HepG2 (cell line): ENCODE measurements around the gene GPATCH4. TPM values are rescaled to one million over a fixed set of nuclear protein-coding genes. Genes with fewer than 3 reads are reported as not detected.

Source experiments
- ATF1 ChIP-seq: IDR thresholded peaks from 2 replicates; pipeline ENCODE4 v1.6.1; 2016; ENCODE audit warnings: mild to moderate bottlenecking, control low read depth
- MXI1 ChIP-seq: IDR thresholded peaks from 3 replicates; pipeline ENCODE4 v1.6.1; 2012; ENCODE audit warnings: low read depth, low read length, inconsistent platforms, borderline replicate concordance
- MZF1 ChIP-seq: sonication (generic); formaldehyde crosslinking; IDR thresholded peaks from 2 replicates; pipeline ENCODE4 v1.8.1; 2023; ENCODE audit warnings: mild to moderate bottlenecking, missing genetic modification reagents, borderline replicate concordance
- ONECUT2 ChIP-seq: sonication (generic); formaldehyde crosslinking; IDR thresholded peaks from 2 replicates; pipeline ENCODE4 v1.4.0; 2020; ENCODE audit warnings: missing genetic modification reagents
- ZNF326 ChIP-seq: sonication (generic); formaldehyde crosslinking; IDR thresholded peaks from 2 replicates; pipeline ENCODE4 v1.4.0; 2020; ENCODE audit warnings: missing genetic modification reagents, borderline replicate concordance
- ZNF333 ChIP-seq: sonication (generic); formaldehyde crosslinking; IDR thresholded peaks from 2 replicates; pipeline ENCODE4 v1.4.0; 2020; ENCODE audit warnings: mild to moderate bottlenecking, missing genetic modification reagents, borderline replicate concordance
- ZNF446 ChIP-seq: sonication (generic); formaldehyde crosslinking; IDR thresholded peaks from 2 replicates; pipeline ENCODE4 v1.5.0; 2020; ENCODE audit warnings: mild to moderate bottlenecking, missing genetic modification reagents
- polyA plus RNA-seq, 8 experiments: library from polyadenylated mRNA; depleted of rRNA in 3 of 8; stranded (reverse) in 7 of 8; unstranded in 1 of 8; fragments of >200 nt; fragmentation: Illumina TruSeq in 4 of 8; extraction: Trizol in 4 of 8; gene quantifications; 2 replicates each; pipeline versions ENCODE4 v1.2.1 to v1.2.3, GENCODE V29; 2011 to 2016; ENCODE audit warnings: low read depth in 4 of 8, missing spikeins in 1 of 8, mixed read lengths in 1 of 8; ENCODE audit not compliant: insufficient read depth in 1 of 8
- total RNA-seq, 5 experiments: library from RNA; depleted of rRNA; stranded (reverse); fragments of >200 nt; fragmentation: Illumina TruSeq; extraction: Trizol; gene quantifications; 2 replicates each; pipeline ENCODE4 v1.2.3, GENCODE V29; 2016; ENCODE audit warnings: low read depth in 1 of 5
- TF ChIP-seq, protein P1 (sequence below): sonication (generic); formaldehyde crosslinking; IDR thresholded peaks from 2 replicates; pipeline ENCODE4 v1.9.0; 2022; ENCODE audit warnings: missing genetic modification reagents, mild to moderate bottlenecking, borderline replicate concordance
- TF ChIP-seq, protein P2 (sequence below): sonication (generic); formaldehyde crosslinking; IDR thresholded peaks from 2 replicates; pipeline ENCODE4 v1.8.0; 2022; ENCODE audit warnings: mild to moderate bottlenecking, missing genetic modification reagents
- TF ChIP-seq, protein P3 (sequence below), 2 experiments: sonication (generic) in 1 of 2; formaldehyde crosslinking in 1 of 2; IDR thresholded peaks; 2 replicates each; pipeline versions ENCODE4 v1.6.1 to v1.9.0; 2014 to 2022; ENCODE audit warnings: antibody characterized with exemption in 1 of 2, borderline replicate concordance in 1 of 2, inconsistent platforms in 1 of 2, low read depth in 1 of 2, missing genetic modification reagents in 1 of 2
- TF ChIP-seq, protein P4 (sequence below): conservative IDR thresholded peaks from 2 replicates; pipeline ENCODE4 v1.6.1; 2018; ENCODE audit warnings: missing genetic modification reagents
- TF ChIP-seq, protein P5 (sequence below): IDR thresholded peaks from 2 replicates; pipeline ENCODE4 v1.6.1; 2016; ENCODE audit warnings: low read depth, borderline replicate concordance
- TF ChIP-seq, protein P6 (sequence below): sonication (generic); formaldehyde crosslinking; IDR thresholded peaks from 2 replicates; pipeline ENCODE4 v1.5.0; 2020; ENCODE audit warnings: mild to moderate bottlenecking, missing genetic modification reagents
- TF ChIP-seq, protein P7 (sequence below): IDR thresholded peaks from 2 replicates; pipeline ENCODE4 v1.6.1; 2016; ENCODE audit warnings: missing genetic modification reagents, missing compliant biosample characterization

Gene GPATCH4
- total and polyA plus RNA-seq, 2 of the 13 experiments (the other 11 are each of a cell fraction or from before 2014, with no cell fraction given), result 19.2 to 37.9 TPM

DNA sequence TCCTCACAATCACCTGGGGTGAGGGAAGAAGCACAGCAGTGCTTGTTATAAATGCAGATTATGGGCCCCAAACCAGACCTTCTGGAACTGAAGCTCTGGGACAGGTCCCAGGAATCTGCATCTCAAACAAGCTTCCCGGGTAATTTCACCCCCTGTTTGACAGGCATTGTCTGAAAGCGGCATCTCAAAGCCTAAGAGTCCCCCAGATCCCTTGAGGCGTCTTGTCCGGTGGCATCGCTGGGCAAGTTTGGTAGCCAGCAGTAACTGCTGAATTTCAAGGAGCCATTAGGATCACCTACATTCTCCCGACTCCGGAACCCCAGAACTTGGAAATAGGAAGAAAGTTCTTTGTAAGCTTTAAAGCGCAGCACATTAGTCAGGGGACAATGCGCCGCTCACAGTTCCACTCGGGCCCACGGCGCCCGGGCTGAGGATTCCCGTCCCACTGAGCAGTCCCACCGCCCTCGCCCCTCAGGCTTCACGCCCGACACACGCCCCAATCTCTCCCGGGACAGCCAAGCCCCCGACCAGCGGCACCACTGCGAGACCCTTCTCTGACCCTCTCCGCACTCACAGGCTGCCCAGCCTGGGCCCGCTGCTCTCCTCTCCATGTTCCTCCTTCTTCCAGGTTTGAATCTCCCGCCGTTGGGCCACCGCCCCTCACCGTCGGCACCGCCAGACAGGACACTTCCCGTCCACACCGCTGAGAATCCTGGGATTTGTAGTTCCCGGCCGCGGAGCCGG is 29.2 kb downstream of the GPATCH4 start, which contains the start of gene IQGAP3 (continued):
- TF ChIP-seq, protein P1, sequence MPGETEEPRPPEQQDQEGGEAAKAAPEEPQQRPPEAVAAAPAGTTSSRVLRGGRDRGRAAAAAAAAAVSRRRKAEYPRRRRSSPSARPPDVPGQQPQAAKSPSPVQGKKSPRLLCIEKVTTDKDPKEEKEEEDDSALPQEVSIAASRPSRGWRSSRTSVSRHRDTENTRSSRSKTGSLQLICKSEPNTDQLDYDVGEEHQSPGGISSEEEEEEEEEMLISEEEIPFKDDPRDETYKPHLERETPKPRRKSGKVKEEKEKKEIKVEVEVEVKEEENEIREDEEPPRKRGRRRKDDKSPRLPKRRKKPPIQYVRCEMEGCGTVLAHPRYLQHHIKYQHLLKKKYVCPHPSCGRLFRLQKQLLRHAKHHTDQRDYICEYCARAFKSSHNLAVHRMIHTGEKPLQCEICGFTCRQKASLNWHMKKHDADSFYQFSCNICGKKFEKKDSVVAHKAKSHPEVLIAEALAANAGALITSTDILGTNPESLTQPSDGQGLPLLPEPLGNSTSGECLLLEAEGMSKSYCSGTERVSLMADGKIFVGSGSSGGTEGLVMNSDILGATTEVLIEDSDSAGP (CRISPR knock-in tag), result peak; percentile 76
- TF ChIP-seq ZNF333 (CRISPR knock-in tag) (no peak), ZNF326 (CRISPR knock-in tag) (no peak), MXI1 (peak; percentile 97), ATF1 (CRISPR knock-in tag) (peak; percentile 83), ZNF446 (no peak; the same call in 1 of the 2 replicates), ONECUT2 (no peak), MZF1 (CRISPR knock-in tag) (no peak)
- TF ChIP-seq, protein P2, sequence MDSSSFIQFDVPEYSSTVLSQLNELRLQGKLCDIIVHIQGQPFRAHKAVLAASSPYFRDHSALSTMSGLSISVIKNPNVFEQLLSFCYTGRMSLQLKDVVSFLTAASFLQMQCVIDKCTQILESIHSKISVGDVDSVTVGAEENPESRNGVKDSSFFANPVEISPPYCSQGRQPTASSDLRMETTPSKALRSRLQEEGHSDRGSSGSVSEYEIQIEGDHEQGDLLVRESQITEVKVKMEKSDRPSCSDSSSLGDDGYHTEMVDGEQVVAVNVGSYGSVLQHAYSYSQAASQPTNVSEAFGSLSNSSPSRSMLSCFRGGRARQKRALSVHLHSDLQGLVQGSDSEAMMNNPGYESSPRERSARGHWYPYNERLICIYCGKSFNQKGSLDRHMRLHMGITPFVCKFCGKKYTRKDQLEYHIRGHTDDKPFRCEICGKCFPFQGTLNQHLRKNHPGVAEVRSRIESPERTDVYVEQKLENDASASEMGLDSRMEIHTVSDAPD, result peak; percentile 35; the same call in 1 of the 2 replicates
- TF ChIP-seq, protein P3, sequence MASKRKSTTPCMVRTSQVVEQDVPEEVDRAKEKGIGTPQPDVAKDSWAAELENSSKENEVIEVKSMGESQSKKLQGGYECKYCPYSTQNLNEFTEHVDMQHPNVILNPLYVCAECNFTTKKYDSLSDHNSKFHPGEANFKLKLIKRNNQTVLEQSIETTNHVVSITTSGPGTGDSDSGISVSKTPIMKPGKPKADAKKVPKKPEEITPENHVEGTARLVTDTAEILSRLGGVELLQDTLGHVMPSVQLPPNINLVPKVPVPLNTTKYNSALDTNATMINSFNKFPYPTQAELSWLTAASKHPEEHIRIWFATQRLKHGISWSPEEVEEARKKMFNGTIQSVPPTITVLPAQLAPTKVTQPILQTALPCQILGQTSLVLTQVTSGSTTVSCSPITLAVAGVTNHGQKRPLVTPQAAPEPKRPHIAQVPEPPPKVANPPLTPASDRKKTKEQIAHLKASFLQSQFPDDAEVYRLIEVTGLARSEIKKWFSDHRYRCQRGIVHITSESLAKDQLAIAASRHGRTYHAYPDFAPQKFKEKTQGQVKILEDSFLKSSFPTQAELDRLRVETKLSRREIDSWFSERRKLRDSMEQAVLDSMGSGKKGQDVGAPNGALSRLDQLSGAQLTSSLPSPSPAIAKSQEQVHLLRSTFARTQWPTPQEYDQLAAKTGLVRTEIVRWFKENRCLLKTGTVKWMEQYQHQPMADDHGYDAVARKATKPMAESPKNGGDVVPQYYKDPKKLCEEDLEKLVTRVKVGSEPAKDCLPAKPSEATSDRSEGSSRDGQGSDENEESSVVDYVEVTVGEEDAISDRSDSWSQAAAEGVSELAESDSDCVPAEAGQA (IDR thresholded peaks at IDR 0.05; ENCODE audit: low read depth), result no peak
- TF ChIP-seq, protein P3 (CRISPR knock-in tag; IDR thresholded peaks at IDR 0.05; ENCODE audit: borderline replicate concordance), result no peak
- TF ChIP-seq, protein P4, sequence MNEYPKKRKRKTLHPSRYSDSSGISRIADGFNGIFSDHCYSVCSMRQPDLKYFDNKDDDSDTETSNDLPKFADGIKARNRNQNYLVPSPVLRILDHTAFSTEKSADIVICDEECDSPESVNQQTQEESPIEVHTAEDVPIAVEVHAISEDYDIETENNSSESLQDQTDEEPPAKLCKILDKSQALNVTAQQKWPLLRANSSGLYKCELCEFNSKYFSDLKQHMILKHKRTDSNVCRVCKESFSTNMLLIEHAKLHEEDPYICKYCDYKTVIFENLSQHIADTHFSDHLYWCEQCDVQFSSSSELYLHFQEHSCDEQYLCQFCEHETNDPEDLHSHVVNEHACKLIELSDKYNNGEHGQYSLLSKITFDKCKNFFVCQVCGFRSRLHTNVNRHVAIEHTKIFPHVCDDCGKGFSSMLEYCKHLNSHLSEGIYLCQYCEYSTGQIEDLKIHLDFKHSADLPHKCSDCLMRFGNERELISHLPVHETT (CRISPR knock-in tag), result no peak
- TF ChIP-seq, protein P5, sequence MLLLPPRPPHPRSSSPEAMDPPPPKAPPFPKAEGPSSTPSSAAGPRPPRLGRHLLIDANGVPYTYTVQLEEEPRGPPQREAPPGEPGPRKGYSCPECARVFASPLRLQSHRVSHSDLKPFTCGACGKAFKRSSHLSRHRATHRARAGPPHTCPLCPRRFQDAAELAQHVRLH (CRISPR knock-in tag), result peak; percentile 44; the same call in 1 of the 2 replicates
- TF ChIP-seq, protein P6, sequence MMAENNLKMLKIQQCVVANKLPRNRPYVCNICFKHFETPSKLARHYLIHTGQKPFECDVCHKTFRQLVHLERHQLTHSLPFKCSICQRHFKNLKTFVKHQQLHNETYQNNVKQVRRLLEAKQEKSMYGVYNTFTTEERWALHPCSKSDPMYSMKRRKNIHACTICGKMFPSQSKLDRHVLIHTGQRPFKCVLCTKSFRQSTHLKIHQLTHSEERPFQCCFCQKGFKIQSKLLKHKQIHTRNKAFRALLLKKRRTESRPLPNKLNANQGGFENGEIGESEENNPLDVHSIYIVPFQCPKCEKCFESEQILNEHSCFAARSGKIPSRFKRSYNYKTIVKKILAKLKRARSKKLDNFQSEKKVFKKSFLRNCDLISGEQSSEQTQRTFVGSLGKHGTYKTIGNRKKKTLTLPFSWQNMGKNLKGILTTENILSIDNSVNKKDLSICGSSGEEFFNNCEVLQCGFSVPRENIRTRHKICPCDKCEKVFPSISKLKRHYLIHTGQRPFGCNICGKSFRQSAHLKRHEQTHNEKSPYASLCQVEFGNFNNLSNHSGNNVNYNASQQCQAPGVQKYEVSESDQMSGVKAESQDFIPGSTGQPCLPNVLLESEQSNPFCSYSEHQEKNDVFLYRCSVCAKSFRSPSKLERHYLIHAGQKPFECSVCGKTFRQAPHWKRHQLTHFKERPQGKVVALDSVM, result no peak
- TF ChIP-seq, protein P7, sequence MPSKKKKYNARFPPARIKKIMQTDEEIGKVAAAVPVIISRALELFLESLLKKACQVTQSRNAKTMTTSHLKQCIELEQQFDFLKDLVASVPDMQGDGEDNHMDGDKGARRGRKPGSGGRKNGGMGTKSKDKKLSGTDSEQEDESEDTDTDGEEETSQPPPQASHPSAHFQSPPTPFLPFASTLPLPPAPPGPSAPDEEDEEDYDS (CRISPR knock-in tag), result no peak
